Activated gamma-delta T cell (primary cell): ENCODE data around the gene CLDN18.

Experiments
- DNase-seq: peaks from one replicate; lab custom pipeline; 2025; lab: John Stamatoyannopoulos, UW

CLDN18 gene

GRCh38 chr3:138062626-138063025 is 52.7 kb downstream of the CLDN18 start:
- DNase-seq = no peak

DNA sequence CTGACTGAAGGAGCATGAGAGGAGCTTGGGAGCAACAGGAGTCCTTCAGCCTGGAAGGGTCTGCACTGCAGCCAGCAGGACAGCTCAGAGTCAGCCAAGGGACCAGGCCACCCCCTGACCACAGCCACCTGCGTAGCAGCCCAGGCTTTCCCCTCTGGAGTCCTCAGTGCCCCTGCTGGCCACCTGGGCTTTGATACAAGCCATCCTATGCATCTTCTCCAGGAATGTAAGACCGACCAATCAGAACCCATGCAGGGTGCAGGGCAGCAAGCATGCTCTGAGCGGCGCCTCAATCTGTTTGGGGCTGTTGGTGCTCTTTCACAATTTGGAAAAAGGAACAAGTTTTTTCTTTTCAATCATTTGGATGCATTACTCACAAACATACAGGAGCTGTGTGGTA is 53.5 kb downstream of the CLDN18 start:
- DNase-seq = no peak

GRCh38 chr3:138065949-138066348 is 56.0 kb downstream of the CLDN18 start:
- no peak for DNase-seq

DNA sequence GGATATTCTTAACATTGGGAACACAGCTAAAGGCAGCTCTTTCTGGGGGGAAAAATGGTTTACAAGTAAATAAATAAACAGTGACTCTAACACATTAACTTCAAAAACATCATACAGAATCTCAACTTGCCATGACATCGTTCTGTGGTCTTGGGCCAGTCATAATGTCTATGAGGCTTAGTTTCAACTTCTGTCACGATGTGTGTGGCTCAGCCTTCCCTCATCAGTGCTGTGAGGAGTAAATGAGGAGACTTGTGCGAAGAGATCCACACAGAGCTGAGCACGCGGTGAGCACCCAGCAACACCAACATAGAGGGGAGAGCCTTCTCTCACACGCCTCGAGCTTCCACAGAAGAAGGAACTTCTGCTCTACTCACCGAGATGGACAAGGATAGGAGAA is 56.4 kb downstream of the CLDN18 start:
- no peak for DNase-seq

DNA sequence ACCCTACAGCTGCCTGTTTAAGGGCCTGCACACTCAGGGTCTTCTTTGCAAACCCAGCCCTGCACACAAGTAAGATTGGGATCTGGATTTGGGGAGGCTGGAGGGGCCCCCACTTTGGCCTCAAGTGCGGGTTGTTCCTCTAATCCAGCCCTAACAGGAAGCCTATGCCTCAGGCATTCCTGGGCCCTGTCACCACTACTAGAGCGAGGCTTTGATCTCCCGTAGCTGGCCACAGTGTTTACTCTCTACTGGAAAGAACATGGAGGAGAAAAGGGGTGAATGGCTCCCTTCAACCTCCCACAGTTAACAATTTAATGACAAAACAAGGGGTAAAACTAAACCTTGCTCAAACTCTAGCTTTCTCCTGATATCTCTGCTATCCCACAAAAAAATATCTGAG is 57.0 kb downstream of the CLDN18 start:
- no peak for DNase-seq

DNA sequence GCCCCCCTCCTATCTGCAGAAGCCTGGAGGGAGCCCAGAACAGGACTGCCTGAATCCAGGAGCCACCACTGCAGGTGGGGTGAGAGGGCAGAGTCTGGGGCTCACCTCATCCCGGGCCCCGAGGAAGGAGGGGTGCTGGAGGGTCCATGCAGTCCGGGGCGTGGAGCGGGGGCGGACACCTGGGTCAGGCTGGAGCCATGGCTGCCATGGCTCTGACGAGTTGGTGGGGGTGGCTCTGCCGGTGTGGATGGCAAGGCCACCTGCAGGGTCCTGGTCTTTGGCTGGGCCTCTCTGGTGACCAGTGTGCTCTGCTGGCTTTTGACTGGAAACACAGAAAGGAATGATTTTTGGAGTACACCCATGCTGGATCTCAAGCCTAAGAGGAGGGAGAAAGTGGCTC is 58.1 kb downstream of the CLDN18 start:
- peak; percentile 5 for DNase-seq

- DNase-seq = no peak
Measured at GRCh38 chr3:138068579-138069174, 58.7 kb downstream of the CLDN18 start.

GRCh38 chr3:138070006-138070405 is 60.0 kb downstream of the CLDN18 start:
- no peak for DNase-seq

- no peak for DNase-seq
Measured at GRCh38 chr3:138072796-138073195, 62.8 kb downstream of the CLDN18 start.

- DNase-seq = no peak
Measured at GRCh38 chr3:138078096-138078495, 68.1 kb downstream of the CLDN18 start.

DNA sequence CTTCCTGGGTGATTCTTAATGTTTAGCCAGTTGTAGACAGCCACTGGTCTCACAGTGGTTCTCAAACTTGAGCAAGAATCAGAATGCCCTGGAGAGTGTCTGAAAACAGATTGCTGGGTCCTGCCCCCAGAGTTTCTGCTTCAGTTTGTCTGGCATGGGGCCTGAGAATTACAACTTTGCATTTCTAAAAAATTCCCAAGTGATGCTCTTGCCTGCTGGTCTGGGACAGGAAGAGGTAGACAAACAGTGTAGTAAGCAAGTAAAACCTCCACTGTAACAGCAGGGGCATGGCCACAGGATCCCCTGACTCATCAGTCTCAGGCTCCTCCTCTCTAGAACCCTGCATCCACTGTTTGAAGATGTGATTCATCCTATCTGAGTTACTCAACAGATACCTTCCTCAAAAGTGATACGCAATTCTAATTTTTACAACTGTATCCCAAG is 69.0 kb downstream of the CLDN18 start:
- DNase-seq = no peak

GRCh38 chr3:138079901-138080300 is 69.9 kb downstream of the CLDN18 start:
- DNase-seq = no peak

DNA sequence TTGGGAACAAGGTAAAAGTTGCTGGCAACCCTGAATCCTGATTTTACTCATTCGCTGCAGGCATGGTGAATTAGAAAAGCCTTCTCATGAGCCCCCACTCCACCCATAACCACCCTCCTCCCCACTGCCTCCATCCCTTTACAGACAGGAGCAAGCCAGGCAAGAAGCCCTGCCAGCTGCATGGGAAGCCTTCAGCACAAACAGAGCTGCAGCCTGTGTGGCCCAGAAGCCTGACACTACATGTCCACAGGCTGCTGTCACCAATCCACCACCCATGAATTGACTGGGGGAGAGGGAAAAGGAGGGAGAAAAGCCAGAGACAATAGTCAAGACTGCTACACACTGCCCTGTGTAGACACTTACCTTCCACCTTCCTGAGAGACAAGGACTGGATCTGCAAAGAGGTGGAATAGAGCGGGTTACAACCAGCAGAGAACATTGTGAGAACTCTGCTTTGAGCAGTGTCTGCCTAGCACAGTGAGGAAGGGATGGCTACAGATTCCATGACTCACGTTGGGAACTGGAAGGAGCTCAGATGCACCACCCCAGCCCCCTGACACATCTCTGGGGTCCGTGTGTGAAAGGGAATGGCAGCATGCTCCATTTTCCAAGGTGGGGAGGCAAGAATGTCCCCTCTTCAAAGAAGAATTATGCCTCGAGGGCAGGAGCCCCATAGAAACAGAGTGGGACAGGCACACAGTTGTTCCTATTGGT is 71.6 kb downstream of the CLDN18 start:
- no peak for DNase-seq

DNA sequence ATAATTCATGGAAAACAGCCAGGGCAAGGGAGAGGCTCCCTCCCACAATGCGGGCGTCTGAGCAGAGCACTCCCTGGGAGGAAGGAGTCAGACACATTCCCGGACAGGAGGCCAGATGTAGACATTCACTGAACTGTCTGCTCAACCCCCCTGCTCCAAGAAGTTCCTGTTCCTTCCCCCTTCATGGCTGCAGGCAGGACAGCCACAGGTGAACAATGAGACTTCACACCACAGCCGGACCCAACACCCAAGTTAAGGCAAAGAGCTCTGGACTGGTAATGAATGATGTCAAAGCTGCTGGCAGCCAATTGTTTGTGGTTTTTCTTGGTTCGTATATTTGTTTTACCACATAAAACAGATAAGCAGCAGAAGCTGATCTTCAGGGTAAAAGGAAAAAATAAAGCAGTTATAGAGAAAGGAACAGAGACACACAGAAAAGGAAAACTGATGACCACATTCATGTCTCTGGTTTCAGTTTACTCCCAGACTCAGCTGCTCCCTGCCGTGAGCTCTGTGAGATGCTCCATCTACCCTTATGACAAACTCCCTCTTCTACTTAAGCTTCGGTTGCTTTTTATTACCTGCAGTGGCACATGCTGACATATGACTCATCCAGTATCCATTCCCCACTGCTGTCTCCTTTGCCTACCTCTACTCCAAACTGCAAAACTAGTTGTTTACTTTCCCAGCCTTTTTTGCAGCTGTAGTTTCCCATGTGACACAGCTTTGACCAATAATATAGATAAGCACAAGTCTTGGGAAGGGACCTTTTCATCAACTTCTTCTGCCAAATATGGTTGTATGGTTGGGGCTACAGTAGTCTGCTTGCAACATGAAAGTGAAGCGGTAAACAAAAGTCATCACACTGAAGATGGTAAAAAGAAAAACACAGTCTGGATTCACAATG is 72.4 kb downstream of the CLDN18 start:
- DNase-seq = no peak

DNA sequence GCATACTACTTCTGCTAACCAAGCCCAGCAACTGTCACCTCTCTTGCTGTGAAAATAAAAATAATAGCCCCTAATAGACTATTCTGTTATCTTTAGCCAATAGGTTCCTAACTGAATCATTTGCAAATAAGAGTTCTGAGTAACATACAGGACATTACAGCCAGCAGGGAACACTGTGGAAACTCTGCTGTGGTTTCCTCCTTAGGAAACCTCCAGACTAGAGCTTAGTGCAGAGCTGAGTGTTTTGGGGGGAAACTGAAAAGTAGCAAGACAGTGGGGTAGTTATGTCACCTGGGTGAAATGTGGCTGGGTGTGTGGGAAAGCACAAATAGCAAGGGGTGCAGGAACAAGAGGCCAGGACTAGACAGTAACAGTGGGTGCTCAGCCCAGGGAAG is 73.0 kb downstream of the CLDN18 start:
- DNase-seq = no peak
